ENCODE data around the gene HPS6.

The HPS6 gene

DNA sequence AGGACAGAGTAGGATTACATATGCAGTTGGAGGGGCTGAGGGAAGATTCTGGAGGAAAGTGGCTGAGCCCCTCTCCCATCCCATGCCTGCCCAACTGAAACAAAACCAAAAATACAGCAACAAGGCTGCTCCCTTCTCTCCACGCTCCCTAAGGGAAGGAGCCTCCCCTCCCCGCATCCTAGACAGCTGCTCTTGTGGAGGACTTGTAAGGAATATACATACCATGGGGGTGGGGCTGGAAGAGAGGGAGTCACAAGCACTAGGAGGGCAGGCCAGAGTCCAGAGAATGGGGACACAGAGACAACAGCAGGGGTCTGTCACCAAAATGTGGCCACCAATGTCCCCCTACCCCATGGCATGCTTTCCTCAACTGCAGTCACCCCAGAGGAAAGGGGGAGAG is 41.8 kb downstream of the HPS6 start:
- Histone ChIP-seq H3K4me1 (no peaks in the 10 kb centered on the region), H3K9me3 (ENCODE audit: control insufficient read depth, low read length) (no peaks in the 10 kb centered on the region), H3K79me2 (peaks cover 10% of the 10 kb centered on the region), H3K27ac (no peak overlapping the region), H3K27me3 (ENCODE audit: control insufficient read depth, insufficient read depth, low read length) (no peaks in the 10 kb centered on the region), H3K9ac (no peak overlapping the region), H2AFZ (no peak overlapping the region), H3K36me3 (ENCODE audit: control insufficient read depth, insufficient read depth, low read length) (no peaks in the 10 kb centered on the region), H3K4me2 (ENCODE audit: low read length) (no peak overlapping the region), H3K4me3 (ENCODE audit: low read depth, low read length) (no peak overlapping the region)
- TF ChIP-seq, protein P1, sequence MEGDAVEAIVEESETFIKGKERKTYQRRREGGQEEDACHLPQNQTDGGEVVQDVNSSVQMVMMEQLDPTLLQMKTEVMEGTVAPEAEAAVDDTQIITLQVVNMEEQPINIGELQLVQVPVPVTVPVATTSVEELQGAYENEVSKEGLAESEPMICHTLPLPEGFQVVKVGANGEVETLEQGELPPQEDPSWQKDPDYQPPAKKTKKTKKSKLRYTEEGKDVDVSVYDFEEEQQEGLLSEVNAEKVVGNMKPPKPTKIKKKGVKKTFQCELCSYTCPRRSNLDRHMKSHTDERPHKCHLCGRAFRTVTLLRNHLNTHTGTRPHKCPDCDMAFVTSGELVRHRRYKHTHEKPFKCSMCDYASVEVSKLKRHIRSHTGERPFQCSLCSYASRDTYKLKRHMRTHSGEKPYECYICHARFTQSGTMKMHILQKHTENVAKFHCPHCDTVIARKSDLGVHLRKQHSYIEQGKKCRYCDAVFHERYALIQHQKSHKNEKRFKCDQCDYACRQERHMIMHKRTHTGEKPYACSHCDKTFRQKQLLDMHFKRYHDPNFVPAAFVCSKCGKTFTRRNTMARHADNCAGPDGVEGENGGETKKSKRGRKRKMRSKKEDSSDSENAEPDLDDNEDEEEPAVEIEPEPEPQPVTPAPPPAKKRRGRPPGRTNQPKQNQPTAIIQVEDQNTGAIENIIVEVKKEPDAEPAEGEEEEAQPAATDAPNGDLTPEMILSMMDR (IDR thresholded peaks at IDR 0.05), result no peak

DNA sequence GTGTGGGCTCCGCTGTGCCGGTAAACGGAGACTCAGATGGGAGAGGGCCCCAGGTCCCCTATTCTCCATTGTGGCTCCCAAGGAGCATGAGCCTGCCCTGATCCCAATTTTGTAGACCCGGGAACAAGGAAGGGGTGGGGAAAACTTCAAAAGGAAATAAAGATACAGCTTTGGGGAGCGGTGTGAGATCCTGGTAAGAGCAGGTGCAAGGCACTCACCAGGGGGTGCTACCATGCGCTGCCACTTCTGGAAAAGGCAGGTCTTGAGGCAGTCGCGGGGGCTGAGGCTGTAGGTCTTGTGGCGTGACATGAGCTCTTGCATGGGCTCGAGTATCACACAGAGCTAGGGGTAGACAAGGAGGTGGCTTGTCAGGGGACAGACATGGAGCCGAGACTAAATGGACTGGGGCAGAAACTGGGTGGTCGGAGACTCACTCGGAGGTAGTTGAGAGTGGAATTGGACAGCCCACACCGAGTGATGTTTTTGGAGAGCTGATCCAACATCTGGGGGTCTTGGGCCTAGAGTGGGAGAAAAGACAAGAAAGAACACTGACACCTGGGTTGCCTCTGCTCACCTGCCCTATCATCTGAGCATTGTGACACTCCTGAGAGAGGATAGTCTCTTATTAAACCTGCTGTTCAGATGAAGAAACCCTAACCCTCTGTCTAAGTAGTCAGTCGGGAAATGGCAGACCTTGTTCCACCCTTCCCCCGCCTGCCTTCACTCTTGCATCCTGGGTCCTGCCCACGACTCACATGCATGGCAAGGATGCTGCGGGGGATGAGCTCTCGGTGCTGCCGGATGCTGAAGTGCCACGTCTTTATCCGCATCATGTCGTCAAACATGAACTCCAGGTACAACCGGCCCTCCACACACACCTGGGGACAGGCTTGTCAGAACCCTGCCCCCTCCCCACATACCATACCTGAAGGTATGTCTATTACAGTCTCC is 44.3 kb downstream of the HPS6 start:
- no peaks in the 10 kb centered on the region for H3K9me3 ChIP-seq (ENCODE audit: control insufficient read depth, low read length)
- peaks cover 10% of the 10 kb centered on the region for H3K4me1 ChIP-seq
- TF ChIP-seq, protein P1 (IDR thresholded peaks at IDR 0.05), result no peak
- H2AFZ ChIP-seq, result no peak overlapping the region
- H3K36me3 ChIP-seq (ENCODE audit: control insufficient read depth, insufficient read depth, low read length), result no peaks in the 10 kb centered on the region
- no peak overlapping the region for H3K4me2 ChIP-seq (ENCODE audit: low read length)
- H3K27ac ChIP-seq, result no peak overlapping the region
- no peaks in the 10 kb centered on the region for H3K27me3 ChIP-seq (ENCODE audit: control insufficient read depth, insufficient read depth, low read length)
- no peak overlapping the region for H3K9ac ChIP-seq
- no peak overlapping the region for H3K4me3 ChIP-seq (ENCODE audit: low read depth, low read length)
- peaks cover 29% of the 10 kb centered on the region for H3K79me2 ChIP-seq

DNA sequence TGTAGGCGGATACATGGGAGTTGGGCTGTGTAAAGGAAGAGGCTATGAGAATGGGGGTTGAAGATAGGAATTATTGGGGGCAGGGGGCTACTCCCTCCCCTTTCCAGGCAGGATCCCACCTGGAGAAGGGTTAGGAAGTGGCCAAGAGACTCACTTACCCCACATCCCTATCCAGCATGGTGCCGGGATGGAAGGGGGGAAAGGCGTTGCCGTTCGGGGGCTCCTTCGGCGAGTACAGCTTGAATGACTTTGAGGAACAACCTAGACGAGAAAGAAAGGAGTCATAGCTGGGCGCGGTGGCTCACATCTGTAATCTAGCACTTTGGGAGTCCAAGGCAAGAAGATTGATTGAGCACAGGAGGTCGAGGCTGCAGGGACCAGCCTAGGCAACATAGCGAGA is 46.1 kb downstream of the HPS6 start:
- H3K4me2 ChIP-seq (ENCODE audit: low read length), result no peak overlapping the region
- no peak overlapping the region for H2AFZ ChIP-seq
- no peak overlapping the region for H3K9ac ChIP-seq
- H3K4me3 ChIP-seq (ENCODE audit: low read depth, low read length), result no peak overlapping the region
- H3K27ac ChIP-seq, result no peak overlapping the region
- H3K79me2 ChIP-seq, result peaks cover 44% of the 10 kb centered on the region
- TF ChIP-seq, protein P1 (IDR thresholded peaks at IDR 0.05), result no peak
- no peaks in the 10 kb centered on the region for H3K36me3 ChIP-seq (ENCODE audit: control insufficient read depth, insufficient read depth, low read length)
- no peaks in the 10 kb centered on the region for H3K27me3 ChIP-seq (ENCODE audit: control insufficient read depth, insufficient read depth, low read length)
- peaks cover 22% of the 10 kb centered on the region for H3K4me1 ChIP-seq
- no peaks in the 10 kb centered on the region for H3K9me3 ChIP-seq (ENCODE audit: control insufficient read depth, low read length)

DNA sequence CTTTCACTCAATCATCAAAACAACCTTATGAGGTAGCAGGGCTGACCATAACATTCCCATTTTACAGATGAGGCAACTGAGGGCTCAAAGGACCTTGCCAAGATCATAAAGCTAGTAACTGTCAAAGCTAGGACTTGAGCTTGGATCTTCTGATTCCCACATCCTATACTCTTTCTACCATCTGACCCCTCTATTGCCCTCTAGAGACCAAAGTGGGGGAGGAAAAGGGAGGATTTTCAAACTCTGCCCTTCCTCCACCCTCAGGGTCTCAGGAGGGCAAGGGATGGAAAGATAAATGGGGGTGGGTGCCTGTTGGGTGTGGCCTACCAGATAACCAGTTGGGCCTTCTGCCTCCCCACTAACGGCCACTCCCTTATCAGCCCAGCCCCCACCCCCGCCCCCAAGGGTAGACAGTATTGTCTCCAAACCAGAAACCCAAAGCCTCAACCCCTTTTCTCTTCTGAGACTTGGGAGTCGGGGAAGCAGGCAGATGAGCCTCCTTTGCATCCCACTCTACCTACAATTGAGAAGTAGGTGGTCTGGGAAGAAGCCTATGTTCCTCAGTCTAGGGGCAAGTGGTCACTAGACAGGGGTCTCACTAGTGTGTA is 47.2 kb downstream of the HPS6 start:
- no peak overlapping the region for H3K9ac ChIP-seq
- no peak overlapping the region for H3K4me3 ChIP-seq (ENCODE audit: low read depth, low read length)
- no peaks in the 10 kb centered on the region for H3K9me3 ChIP-seq (ENCODE audit: control insufficient read depth, low read length)
- H2AFZ ChIP-seq, result no peak overlapping the region
- H3K36me3 ChIP-seq (ENCODE audit: control insufficient read depth, insufficient read depth, low read length), result no peaks in the 10 kb centered on the region
- TF ChIP-seq, protein P1 (IDR thresholded peaks at IDR 0.05), result no peak
- no peak overlapping the region for H3K27ac ChIP-seq
- no peaks in the 10 kb centered on the region for H3K27me3 ChIP-seq (ENCODE audit: control insufficient read depth, insufficient read depth, low read length)
- no peak overlapping the region for H3K4me2 ChIP-seq (ENCODE audit: low read length)
- peaks cover 31% of the 10 kb centered on the region for H3K4me1 ChIP-seq
- peaks cover 52% of the 10 kb centered on the region for H3K79me2 ChIP-seq

Data from parathyroid adenoma (tissue), 2 donors.